SKM-1 (cell line): ENCODE results near the gene POP4.

ENCODE experiments used
- DNase-seq: peaks from one replicate; lab custom pipeline; 2025; ENCODE audit not compliant: unreplicated experiment; lab: John Stamatoyannopoulos, UW

Gene POP4

DNA sequence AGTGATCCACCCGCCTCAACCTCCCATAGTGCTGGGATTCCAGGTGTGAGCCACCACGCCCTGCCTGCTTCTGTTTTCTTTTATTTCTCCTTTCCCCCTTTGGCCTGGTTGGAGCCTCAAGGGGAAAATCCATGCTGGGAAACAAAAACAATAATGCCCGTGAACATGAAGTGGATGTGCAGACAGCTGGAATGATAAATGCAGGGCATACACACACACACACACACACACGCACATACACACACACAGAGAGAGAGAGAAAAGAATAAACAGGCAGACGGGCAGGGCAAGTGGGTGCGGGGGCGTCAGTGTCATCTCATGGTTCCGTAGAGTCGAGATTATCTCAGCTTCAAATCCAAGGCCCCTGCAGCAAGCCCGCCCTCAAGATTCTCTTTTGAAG, 54.8 kb downstream of the POP4 start:
- no peak for DNase-seq

DNA sequence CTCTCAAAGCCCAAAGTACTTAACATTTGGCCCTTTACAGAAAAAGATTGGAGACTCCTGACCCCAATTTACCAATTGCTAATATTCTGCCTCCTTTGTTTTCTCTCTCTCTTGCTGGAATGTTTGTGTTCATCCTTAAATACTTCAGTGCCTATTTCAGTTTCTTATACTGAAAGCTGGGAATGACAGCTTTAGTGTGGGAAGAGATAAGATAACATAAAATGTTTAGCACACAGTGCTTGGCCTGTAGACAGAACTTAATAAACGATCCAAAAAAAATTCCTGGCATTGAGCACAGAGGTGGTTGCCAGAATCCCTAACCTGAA, 56.2 kb downstream of the POP4 start:
- no peak for DNase-seq

DNA sequence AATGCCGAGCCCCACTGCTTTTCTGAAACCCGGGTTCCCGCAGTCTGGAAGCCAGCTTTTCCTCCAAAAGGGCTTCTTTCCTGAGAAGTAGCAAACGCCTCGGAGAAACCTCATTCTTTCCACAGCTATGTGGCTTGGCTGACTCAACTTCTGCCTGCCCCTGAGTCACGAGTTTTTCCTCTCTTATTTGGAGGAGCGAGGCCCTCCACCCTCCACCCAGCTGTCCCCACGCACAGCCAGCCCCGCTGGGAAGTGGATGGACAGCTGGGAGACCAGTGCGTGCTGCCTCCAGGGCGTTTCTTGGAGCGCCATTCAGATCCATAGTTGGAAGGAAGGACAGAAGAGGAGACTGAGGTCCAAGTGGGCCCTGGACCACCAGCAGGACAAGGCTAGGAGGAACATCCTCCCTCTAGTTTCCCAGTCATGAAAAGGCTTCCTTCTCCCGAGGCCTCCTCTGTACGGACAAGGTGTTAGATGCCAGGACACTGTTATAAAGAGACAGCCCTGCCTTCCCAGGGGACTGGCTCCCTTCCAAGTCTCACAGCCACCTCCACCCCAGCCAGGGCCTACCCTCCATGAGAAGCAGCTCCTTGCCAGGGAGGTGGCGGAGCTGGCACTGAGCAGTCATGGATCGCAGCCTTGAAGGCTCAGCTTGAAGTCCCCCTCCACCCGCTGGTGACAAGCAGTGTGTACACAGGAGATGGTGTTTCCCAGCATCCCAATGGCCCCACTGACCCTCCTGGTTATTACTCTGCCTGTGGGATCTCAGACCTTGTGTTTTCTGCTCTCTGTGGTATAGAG, 56.7 kb downstream of the POP4 start:
- DNase-seq = no peak

DNA sequence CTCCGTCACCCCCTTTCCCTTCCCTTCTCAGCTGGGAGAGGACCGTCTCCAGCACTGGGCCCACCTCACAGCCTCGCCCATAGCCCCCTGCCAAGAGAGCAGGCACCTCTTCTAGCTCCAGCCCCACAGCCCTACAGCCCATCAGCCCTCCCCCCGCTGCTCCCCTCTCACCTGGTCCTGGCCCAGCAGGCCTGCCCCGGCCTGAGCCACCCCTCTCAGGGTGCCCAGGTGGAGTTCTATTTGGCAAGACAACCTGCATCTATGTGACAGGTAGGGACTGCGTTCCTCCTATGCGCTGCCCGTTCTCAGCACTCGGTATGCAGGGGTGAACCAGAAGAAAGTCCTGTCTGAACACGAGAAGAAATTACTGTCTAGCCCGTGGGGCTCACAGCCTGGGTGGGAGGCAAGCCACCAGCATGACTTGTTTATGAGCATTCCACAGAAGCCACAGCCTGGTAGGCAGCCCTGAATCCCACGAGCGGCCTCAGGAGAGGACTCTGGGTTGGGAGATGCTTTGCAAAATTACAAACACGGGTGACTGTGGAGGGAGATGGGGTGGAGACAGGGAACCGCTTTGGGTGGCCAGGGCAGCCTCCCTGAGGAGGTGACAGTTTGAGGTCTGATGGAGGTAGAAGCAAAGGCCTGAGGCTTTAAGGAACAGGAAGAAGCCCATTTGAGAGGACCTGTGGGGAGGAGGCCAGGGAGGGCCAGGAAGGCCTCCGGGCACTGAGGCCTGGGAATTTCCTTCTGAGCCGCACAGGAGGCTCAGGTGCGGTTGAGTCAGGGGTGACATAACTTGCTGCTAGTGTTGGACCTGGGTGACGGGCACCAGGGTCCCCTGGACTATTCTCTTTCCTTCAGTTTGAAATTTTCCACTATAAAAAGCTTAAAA, 58.0 kb downstream of the POP4 start:
- DNase-seq = no peak

DNA sequence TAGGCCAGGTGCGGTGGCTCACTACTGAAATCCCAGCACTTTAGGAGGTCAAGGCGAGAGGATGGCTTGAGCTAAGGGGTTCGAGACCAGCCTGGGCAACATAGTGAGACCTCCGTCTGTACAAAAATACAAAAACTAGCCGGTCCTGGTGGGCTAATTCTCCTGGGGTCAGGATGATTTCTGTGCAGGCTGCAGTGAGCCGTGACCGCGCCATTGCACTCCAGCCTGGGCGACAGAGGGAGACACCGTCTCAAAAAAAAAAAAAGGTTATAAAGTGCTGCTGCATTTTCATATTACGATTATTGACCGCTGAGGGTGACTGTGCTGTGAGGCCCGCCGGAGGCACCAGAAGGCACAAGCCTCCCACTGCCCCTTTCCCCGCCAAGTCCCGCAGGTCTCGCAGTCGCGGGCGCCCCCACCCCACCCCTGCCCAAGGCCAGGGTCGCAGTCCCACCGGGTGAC, 58.7 kb downstream of the POP4 start:
- no peak for DNase-seq

DNA sequence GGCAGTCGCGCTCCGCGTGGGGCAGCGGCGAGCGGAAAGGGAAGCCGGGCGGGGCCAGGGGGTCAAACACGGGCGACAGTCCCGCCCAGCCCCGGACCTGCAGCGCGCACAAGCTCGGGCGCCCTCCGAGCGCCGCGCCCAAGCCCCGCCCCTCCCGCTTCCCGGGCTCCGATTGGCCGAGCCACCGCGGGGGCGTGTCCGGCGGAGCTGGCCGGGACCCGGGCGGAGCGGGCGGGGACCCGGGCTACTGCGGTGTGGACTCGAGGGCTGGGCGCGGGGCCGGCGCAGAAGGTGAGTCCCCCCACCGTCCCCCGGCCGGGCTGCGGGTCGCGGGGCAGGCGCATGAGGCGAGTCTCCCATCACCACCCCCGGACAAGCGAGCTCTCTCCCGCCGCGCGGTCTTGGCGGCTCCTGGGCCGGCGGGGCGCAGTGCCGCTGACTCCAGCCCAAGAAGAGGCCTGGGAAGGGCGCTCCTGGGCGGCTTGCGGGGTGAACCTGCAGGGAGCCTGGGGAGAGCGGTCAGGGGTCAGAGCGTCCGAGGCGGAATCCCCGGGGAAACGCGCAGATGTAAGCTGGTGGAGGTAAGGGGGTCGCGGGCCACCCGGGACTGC, 59.2 kb downstream of the POP4 start, which contains the start of gene PLEKHF1:
Gene PLEKHF1 (plus strand): TSS at position 247 of the 611 bp plus-strand sequence. CDS start 8,379 bp downstream, outside the sequence.
- DNase-seq = peak; percentile 61

DNA sequence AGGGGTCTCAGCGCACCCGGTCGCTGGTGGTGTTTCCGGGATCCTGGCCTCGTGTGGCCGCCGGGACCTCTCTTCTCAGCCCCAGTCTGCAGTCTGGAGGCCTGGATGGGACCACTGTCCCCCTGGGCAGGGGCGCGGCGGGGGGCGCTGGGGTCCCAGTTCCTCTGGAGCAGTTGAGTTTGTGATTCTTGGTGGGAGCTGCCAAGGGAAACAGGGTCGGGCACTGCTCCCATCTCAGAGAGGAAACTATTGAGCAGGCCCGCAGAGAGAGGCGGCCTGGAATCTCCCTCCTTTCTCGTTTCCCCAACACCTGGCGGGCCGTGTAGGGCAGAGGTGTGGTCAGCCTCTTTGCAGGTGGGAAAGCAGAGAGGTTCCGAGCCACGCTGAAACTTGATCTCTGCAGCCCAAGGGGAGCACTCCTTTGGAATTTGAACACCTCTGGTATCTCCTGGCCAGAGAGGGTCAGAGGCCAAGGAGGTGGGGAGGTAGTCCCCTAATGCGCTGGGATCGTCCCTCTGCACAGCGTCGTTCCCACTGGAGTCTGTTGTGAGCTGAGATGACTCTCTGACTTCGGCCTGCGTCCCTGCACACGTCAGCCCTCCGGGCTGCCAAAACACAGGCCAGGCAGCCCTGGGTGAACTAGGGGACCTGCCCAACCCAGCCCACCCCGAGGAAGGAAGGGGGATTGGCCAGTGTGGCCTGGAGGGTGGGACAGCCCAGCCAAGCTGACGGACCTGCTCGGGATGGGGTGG, 59.9 kb downstream of the POP4 start:
- no peak for DNase-seq
